ENCODE measurements around the gene ARHGEF17.

ARHGEF17 gene

DNA sequence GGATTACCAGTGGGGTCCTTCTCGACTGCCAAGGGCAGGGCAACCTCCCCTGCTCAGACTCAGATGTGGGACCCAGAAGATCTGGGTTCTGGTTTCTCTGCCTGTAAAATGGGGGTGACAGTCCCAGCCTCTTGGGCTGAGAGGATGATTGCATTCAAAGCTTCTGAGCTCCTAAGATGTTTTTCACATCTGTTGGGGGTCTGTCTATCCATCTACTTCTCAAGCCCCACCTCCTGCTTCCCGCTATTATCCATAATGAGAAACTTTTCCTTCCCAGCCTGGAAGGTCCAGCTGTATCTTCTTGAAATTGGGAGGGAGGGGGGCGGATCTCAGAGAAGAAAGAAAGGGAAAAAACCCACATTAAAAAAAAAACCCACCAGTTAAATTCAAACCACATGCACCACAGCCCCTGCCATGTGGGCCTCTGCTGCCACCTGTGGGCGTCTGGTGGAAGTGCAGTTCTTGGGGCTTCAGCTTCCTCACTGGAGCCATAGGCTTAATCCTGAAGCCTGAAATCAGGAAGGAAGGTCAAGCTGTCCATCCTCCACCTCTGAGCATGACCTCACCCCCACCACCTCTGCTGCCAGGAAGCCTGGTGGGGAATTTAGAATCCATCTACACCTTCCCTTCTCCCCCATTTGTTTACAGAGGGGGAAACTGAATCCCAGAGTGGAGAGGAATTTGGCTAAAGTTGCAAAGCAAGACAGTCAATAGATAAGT lies 27.3 kb downstream of the ARHGEF17 start:
- peak; percentile 76 for DNase-seq

DNA sequence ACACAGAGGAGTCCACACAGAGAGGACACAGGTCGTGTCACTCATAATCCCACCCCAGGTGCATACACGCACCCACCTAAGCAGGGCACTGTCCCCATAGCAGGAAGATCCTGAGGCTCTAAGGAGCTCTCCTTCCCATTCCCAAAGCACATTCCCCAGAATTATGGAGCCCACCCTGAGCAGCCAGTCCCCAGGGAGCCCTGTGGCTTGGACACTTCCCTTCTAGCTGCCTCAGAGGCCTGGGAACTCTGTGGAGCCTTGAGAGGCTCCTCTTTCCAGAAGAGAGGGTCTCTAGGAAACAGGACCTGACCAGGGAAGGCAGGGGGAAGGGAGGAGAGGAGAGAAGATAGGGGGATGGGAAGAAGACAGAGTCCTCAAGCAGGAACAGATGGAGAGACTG lies 29.8 kb downstream of the ARHGEF17 start:
- DNase-seq = no peak

DNA sequence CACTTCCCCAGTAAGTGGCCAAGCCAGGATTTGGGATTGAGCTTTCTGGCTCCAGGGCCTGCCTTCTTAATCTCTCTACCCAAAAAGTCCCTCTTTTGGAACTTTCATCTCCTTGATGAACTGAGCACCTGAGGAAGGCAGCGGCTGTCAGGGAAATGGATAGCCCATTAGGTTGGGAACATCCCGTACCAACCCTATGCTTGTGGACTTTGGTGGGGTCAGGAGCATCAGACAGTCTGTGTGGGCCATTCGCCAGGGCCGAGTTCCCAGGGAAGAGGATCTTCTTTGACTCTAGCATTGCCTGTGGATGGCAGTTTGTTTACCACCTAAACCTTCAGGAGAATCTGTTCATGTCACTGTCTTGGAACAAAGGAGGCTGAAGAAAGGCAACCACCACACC lies 30.2 kb downstream of the ARHGEF17 start:
- no peak for DNase-seq

DNA sequence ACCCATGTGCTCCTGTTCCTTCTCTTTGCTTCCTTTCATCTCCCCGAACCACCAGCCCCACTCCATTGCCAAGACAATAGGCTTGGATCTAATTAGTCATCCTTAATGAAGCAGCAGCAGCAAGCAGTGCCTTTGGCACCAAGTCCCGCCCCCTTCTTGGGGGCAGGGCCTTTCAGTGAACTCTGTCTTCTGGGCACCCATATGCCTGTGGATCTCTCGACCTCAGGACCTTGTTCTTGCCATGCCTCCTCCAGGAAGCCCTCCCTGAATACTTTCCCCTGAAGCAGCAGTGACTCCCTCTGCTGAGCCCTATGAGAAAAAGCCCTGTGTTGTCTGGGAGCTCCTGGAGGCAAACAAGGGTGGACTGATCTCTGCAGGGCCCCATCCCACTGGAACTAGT lies 32.1 kb downstream of the ARHGEF17 start:
- DNase-seq = no peak

DNA sequence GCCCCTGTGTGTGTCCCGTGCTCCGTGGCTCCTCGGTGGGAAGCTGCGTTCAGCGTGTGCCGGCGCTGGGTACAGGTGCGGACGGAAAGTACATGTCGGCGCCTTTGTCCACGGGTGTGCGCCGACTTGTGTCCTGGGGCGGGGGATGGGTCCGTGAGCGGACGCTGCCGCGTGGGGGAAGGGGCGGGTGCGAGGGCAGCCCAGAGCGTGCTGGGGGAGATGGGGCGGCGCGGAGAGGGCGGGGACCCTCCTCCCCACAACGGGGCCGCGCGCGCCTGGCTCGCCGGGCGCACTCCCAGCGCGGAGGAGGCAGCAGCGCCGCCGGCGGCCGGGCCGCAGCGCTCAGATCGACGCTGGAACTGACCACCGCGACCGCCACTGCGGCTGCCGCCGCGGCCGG lies 34.6 kb downstream of the ARHGEF17 start:
- no peak for DNase-seq

GRCh38 chr11:73343076-73343873 lies 35.2 kb downstream of the ARHGEF17 start:
- DNase-seq = no peak

GRCh38 chr11:73344191-73344607 lies 36.1 kb downstream of the ARHGEF17 start:
- no peak for DNase-seq

GRCh38 chr11:73345481-73346160 lies 37.5 kb downstream of the ARHGEF17 start:
- DNase-seq = no peak

DNA sequence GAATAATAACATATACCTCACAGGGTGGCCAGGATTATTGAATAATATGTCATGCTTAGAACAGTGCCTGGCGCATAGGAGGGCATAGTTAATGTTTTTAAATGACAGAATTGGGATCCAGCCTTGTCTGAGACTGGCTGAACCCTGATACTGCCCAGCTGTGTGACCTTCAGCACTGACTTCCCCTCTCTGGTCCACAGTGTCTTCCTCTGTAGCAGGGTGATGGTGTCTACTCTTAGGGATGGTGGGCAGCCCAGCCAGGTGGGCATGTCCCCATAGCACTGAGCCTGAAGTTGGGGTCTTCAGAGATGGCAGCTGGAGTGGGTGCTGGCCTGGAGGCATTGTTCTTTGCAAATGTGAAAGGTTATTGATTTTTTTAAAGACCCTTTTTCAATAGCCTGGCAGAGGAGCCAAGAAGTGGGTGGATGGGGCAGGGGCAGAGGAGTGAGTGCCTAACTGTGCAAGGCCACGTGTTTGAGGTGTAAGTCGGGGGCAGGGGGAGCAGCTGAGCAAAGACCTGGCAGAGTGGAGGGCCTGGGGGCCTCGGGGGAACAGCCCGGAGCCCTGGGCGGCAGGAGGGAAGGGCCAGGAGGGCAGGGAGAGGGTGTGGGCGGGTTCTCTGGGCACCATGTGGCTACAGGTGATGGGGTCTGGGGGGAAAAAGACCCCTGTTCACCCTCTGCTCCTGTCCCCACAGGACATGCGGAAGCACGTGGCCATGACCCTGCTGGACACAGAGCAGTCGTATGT lies 38.3 kb downstream of the ARHGEF17 start:
- DNase-seq = no peak

GRCh38 chr11:73347067-73347466 lies 39.0 kb downstream of the ARHGEF17 start:
- no peak for DNase-seq

GRCh38 chr11:73348838-73349237 lies 40.8 kb downstream of the ARHGEF17 start:
- no peak for DNase-seq

- no peak for DNase-seq
Measured at GRCh38 chr11:73349633-73350032, 41.6 kb downstream of the ARHGEF17 start.

DNA sequence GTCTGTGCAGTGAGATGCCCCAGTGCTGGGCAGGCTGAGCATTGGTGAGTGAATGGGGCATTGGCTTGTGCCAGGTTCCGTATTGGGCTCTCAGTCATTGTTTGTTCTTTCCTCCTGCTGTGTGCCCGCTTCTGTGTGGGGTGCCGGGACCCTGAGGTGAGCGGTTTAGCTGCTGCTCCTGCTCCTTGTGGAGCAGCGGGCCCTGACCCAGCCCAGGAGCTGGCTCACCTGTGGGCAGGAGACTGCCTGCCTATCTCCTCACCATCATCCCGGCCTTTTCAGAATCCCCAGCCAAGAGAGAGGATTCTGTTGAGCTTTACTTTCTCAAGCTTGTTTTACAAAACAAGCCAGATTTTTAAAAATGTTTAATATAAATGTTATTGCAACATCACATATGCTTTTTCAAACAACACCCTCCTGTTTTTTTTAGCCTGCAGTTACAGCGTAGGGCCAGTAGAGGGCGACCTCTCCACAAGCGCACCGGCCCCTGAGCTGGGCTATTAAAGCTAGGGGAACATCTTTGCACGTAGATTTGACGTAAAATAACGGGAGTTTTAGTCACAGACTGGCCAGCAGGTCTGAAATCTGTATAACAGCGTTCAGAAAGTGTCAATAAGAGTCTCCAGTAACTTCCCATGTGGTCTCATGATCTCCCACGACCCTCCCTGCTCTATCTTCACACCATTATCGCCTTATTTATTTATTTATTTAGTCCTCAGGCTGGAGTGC lies 43.0 kb downstream of the ARHGEF17 start:
- peak; percentile 55 for DNase-seq

DNA sequence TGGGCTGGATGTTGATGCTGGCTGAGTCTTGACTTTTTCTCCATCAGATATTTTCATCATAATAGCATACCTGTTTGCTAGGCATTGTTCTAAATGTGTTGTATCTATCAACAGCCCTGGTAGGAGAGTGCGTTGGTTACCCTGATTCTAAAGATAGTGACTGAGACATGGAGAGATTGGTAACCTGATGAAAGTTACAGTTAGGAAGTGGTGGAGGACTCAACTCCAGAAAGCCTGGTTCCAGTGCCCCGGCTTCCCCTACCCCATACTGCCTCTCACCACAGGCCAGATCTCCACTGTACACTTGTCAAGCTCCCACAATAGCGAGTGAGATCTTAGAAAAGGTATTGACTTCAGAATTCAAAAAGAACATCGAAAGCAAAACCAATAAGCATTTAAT lies 45.3 kb downstream of the ARHGEF17 start:
- DNase-seq = no peak

DNA sequence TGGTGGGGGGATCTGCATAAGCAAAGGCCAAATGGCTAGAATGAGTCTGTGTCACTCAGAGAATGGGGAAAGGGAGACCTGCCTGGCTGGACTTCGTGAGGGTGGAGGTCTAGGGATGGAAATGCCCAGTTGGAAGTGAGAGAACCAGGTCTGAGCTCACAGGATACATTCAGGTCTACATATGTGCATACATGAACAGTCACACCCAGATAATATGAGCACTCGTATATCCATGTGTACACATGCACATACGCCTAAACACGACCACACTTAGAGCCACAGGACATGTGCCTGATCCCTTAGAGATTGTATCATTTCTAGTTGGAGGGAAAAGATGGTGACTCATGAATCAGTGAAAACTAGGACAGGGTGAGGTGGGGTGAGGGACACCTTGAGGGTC lies 47.0 kb downstream of the ARHGEF17 start:
- DNase-seq = no peak

DNA sequence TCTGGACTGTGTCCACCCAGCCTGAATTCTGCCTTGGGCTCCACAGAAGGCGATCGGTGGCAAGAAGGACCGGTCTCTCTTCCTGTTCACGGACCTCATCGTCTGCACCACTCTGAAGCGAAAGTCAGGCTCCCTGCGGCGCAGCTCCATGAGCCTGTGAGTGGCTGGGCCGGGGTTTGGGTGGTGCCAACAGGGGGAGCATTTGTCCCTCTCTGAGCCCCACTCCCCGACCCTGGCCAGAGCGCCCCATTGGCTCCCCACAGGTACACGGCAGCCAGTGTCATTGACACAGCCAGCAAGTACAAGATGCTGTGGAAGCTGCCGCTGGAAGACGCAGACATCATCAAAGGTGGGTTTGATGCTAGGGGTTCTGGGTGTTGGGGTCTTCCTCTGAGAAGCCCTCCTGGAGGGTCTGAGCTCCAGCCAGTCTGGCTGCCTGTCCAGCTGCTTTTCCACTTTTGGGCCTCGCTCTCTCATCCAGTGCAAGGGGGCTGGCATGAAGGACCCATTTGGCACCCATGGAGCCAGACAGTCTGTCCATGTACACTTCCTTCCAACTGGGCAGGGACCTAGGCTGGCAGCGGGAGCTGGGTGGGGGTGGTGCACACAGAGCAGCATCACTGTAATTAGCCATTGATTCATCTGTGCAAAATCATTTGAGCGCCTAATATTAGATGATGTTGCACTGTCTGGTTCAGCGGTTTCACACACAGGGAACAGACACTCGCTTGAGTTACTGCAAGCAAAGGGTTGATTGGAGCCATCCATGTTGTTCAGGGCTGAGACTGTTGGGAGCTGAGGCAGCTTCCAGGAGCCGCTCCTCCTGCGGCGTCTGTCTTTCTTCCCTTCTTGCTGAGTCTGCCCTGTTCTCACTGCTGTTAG lies 49.1 kb downstream of the ARHGEF17 start:
- DNase-seq = no peak

- DNase-seq = no peak
Measured at GRCh38 chr11:73358071-73358470, 50.0 kb downstream of the ARHGEF17 start.

DNA sequence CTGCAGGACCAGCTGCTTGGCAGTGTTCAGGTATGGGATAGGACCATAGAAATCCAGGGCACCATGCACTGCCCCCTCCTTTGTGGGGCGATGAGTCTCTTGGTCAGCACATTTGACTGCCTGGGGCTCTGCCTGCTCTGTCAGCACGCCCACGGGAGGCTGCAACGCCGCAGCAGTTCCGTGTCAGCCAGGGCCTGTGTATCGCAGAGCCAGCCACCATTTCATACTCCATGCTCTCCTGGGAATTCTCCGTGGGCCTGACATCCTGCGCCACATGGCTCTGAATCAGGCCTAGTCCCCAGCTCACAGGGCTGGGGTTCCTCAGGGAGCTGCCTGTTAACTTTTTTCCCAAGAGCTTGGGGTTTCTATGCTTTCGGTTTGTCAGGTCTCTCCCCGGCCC lies 51.3 kb downstream of the ARHGEF17 start:
- no peak for DNase-seq

DNA sequence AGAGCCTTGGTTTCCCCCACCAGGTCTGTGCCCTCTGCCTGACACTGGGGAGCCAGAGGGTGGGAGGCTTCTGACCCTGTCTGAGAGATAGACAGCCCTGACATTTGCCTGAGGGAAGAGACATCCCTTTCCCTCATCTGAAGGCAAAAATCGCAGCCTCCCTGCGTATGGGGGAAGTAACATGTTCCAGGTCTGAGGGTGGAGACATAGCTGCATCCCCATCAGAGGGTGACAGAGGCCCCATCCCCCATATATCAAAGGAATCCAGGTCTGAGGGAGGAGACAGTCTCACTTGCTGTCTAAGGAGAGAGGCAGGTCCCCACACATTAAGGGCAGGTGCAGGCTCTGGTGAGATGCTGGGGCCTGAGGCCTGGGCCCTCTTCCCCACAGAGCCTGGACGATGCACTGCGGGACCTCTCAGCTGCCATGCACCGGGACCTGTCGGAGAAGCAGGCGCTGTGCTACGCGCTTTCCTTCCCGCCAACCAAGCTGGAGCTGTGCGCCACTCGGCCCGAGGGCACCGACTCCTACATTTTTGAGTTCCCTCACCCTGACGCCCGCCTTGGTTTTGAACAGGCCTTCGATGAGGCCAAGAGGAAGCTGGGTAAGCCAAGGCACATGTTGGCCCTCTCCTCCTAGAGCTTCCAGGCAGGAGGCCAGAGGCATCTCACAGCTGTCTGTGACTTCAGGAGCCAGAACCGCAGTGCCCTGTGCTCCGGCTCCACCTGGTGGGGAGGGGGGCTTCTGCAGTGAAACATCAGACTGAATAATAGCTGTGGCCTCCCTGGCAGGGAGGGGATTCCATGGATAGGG lies 52.1 kb downstream of the ARHGEF17 start:
- peak; percentile 39 for DNase-seq

GRCh38 chr11:73360743-73361369 lies 52.8 kb downstream of the ARHGEF17 start:
- no peak for DNase-seq

Measured in activated CD4-positive, alpha-beta T cell treated with anti-CD3 and anti-CD28 coated beads, Interleukin-2, amount 50 U/mL, for 1 hour (primary cell).